NCI-H2196 treated with DMSO at 0.1 percent for 48 hours (cell line): ENCODE measurements around the gene MYOF.

Experiments
- DNase-seq: peaks from one replicate; lab custom pipeline; 2025; ENCODE audit not compliant: unreplicated experiment; lab: John Stamatoyannopoulos, UW

The MYOF gene

DNA sequence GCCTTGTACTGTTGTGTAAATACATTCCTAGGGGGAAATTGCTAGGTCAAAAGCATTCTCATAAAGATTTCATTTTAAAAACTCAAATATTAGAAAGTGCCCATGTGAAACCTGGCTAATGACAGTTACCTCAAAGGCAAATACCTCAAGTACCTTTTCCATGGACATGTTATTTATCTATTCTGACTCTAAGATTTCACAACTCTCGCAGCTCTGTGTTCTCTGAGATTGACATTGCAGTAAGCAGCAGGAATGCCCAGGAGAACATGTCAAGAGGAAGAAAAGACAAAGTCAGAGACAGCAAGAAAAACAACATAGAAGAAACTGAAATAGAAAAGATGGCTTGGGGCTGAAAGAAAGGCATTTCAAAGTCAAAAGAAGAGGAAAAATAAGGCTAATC lies 221.0 kb downstream of the MYOF start:
- DNase-seq = no peak

DNA sequence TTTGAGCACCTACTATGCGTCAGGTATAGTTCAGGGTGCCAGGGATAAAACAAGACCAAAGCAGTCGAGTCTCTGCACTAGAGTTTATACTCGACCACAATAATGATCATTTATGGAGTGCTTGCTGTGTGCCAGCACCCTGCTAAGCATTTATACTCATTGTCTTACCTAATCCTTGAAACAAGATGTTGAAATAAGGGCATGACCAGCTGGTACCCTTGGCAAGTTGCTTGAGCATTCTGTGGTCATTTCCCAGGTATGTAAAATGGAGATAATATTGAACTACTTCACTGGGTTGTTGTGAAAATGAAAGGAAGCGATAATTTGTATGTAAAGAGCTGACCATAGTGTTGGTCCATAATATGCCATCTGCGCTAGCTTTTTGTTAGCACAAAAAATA lies 223.0 kb downstream of the MYOF start:
- no peak for DNase-seq
